GM12878 (cell line): ENCODE data around the gene C16orf92. TPM values are rescaled to one million over a fixed set of nuclear protein-coding genes. Genes with fewer than 3 reads are reported as not detected.

Experiments
- ATF3 ChIP-seq: IDR thresholded peaks from 2 replicates; pipeline ENCODE4 v1.6.1; 2011; ENCODE audit warnings: low read depth, mild to moderate bottlenecking, low read length, moderate library complexity, borderline replicate concordance; ENCODE audit errors: extremely low read depth
- CHD2 ChIP-seq: IDR thresholded peaks from 2 replicates; pipeline ENCODE4 v1.6.1; 2011; ENCODE audit warnings: low read depth, low read length, improper control_type of control experiment, borderline replicate concordance
- CREB1 ChIP-seq: IDR thresholded peaks from 2 replicates; pipeline ENCODE4 v1.6.1; 2012; ENCODE audit warnings: low read depth, mild to moderate bottlenecking, inconsistent platforms
- E2F4 ChIP-seq: IDR thresholded peaks from 2 replicates; pipeline ENCODE4 v1.6.1; 2012; ENCODE audit warnings: low read depth, low read length, improper control_type of control experiment
- HDGF ChIP-seq: fragments of 450-650 bp; IDR thresholded peaks from 2 replicates; pipeline ENCODE4 v1.6.1; 2016; ENCODE audit warnings: antibody characterized with exemption
- LARP7 ChIP-seq: fragments of 450-650 bp; IDR thresholded peaks from 2 replicates; pipeline ENCODE4 v1.6.1; 2017; ENCODE audit warnings: mild to moderate bottlenecking
- SMAD5 ChIP-seq: IDR thresholded peaks from 2 replicates; pipeline ENCODE4 v1.6.1; 2016; ENCODE audit warnings: antibody characterized with exemption, low read depth
- USF1 ChIP-seq: IDR thresholded peaks from 2 replicates; pipeline ENCODE4 v1.6.1; 2011; ENCODE audit warnings: borderline replicate concordance, low read depth, mild to moderate bottlenecking, moderate library complexity, mixed read lengths, low read length; ENCODE audit not compliant: insufficient read depth; ENCODE audit errors: extremely low read length
- polyA plus RNA-seq, 11 experiments: library from polyadenylated mRNA; depleted of rRNA in 4 of 11; unstranded in 6 of 11; stranded (reverse) in 5 of 11; fragments of >200 nt; fragmentation: Nextera tagmentation in 4 of 11; fragmentation: Illumina TruSeq in 1 of 11; extraction: Ambion mirVana in 4 of 11; extraction: Trizol in 1 of 11; gene quantifications; 1 replicate in 1 of 11; 2 replicates in 10 of 11; pipeline versions ENCODE4 v1.2.1 to v1.2.3, GENCODE V29; 2011 to 2016; ENCODE audit warnings: inconsistent platforms in 2 of 11, missing spikeins in 2 of 11, low read depth in 1 of 11
- total RNA-seq, 4 experiments: library from RNA; depleted of rRNA in 3 of 4; stranded (reverse); fragments of >200 nt in 3 of 4; fragmentation: Illumina TruSeq in 1 of 4; extraction: Trizol in 1 of 4; gene quantifications; 2 replicates each; pipeline versions ENCODE4 v1.2.1 to v1.2.3, GENCODE V29; 2013 to 2021

The C16orf92 gene
- total and polyA plus RNA-seq, 10 of the 15 experiments (the other 5 are each of a cell fraction or from before 2014, with no cell fraction given), result not detected

- TF ChIP-seq ATF3, result no peak
- TF ChIP-seq HDGF, result peak; percentile 95
- peak; percentile 67 for TF ChIP-seq CREB1
- peak; percentile 96 for TF ChIP-seq LARP7
- TF ChIP-seq SMAD5, result no peak; the same call in 1 of the 2 replicates
- peak; percentile 89 for TF ChIP-seq CHD2
- TF ChIP-seq USF1, result no peak
- peak; percentile 35 for TF ChIP-seq E2F4
Measured at GRCh38 chr16:30065102-30065942, 42.3 kb downstream of the C16orf92 start, which contains the start of gene ALDOA (continued).
